CD4-positive, alpha-beta memory T cell (primary cell): Measurements from ENCODE around the gene C10orf71. TPM values are rescaled to one million over a fixed set of nuclear protein-coding genes. Genes with fewer than 3 reads are reported as not detected.
A peak's percentile ranks its signal among the peaks of the same experiment; 100 is the strongest.

Source experiments
- CTCF ChIA-PET: fragments of 350-600 bp; sonication (Branson Sonifier 250); formaldehyde crosslinking; loops from one replicate; lab custom pipeline; 2021; ENCODE audit warnings: inconsistent platforms; ENCODE audit not compliant: partially characterized antibody; lab: Charles Lee
- POLR2A ChIA-PET: fragments of 350-600 bp; sonication (Branson Sonifier 250); formaldehyde crosslinking; loops from one replicate; lab custom pipeline; 2021; ENCODE audit not compliant: partially characterized antibody; lab: Charles Lee
- DNase-seq, 5 donors: peaks; one replicate each; pipeline versions ENCODE4 v3.0.0 to v3.0.0-alpha.2; 2020 to 2022; ENCODE audit warnings: mixed read lengths in 1 of 5
- H3K27ac ChIP-seq: one replicate; pipeline ENCODE4 v1.7.0; 2013; ENCODE audit warnings: low read depth, low read length
- H3K27me3 ChIP-seq: 2 replicates; pipeline ENCODE4 v1.7.0; 2013; ENCODE audit warnings: mild to moderate bottlenecking, low read length, moderate library complexity; ENCODE audit not compliant: insufficient read depth
- H3K36me3 ChIP-seq: 2 replicates; pipeline ENCODE4 v1.7.0; 2013; ENCODE audit warnings: mild to moderate bottlenecking, low read length, moderate library complexity; ENCODE audit not compliant: insufficient read depth
- H3K4me1 ChIP-seq: 2 replicates; pipeline ENCODE4 v1.7.0; 2013; ENCODE audit warnings: mild to moderate bottlenecking, low read length, moderate library complexity; ENCODE audit not compliant: insufficient read depth
- H3K4me3 ChIP-seq, 2 donors: one replicate each; pipeline ENCODE4 v1.7.0; 2013; ENCODE audit warnings: low read length in 2 of 2, mild to moderate bottlenecking in 1 of 2
- H3K9me3 ChIP-seq, 2 donors: one replicate each; pipeline ENCODE4 v1.7.0; 2013; ENCODE audit warnings: low read length in 2 of 2, control low read depth in 1 of 2; ENCODE audit not compliant: control insufficient read depth in 1 of 2
- H3K27ac Mint-ChIP-seq, 7 donors: one replicate each; pipeline ENCODE4 v1.8.0; 2020 to 2021; ENCODE audit warnings: mixed read lengths in 7 of 7, mild to moderate bottlenecking in 6 of 7, inconsistent platforms in 3 of 7, moderate library complexity in 3 of 7
- H3K27me3 Mint-ChIP-seq, 2 donors: one replicate each; pipeline ENCODE4 v1.8.0; 2020 to 2021; ENCODE audit warnings: mixed read lengths in 2 of 2
- H3K36me3 Mint-ChIP-seq, 2 donors: one replicate each; pipeline ENCODE4 v1.8.0; 2020 to 2021; ENCODE audit warnings: mixed read lengths in 2 of 2, inconsistent platforms in 1 of 2, mild to moderate bottlenecking in 1 of 2
- H3K4me1 Mint-ChIP-seq, 4 donors: one replicate each; pipeline ENCODE4 v1.8.0; 2020 to 2021; ENCODE audit warnings: mixed read lengths in 4 of 4, mild to moderate bottlenecking in 1 of 4
- H3K4me3 Mint-ChIP-seq, 8 donors: one replicate each; pipeline ENCODE4 v1.8.0; 2020 to 2021; ENCODE audit warnings: mixed read lengths in 8 of 8, mild to moderate bottlenecking in 7 of 8, moderate library complexity in 6 of 8, inconsistent platforms in 3 of 8
- H3K9me3 Mint-ChIP-seq, 8 donors: one replicate each; pipeline ENCODE4 v1.8.0; 2020 to 2021; ENCODE audit warnings: mixed read lengths in 8 of 8, mild to moderate bottlenecking in 5 of 8, inconsistent platforms in 3 of 8, moderate library complexity in 1 of 8
- intact Hi-C: fragments of 100-400 bp; cut with micrococcal nuclease; formaldehyde crosslinking; loops from one replicate; pipeline ENCODE4 v1.15.1; 2023
- polyA plus RNA-seq, 2 donors: library from polyadenylated mRNA; unstranded; fragments of 300-500 nt; fragmentation: Illumina TruSeq; gene quantifications; one replicate each; pipeline ENCODE4 v1.2.3, GENCODE V29; 2021
- total RNA-seq, 2 experiments: library from RNA; stranded (reverse); gene quantifications; one replicate each; pipeline ENCODE4 v1.2.3, GENCODE V29; 2021

C10orf71 gene
- total and polyA plus RNA-seq, 4 experiments from 2014 or later, result not detected

- Mint-ChIP-seq H3K36me3 (no peaks in the 10 kb centered on the region), H3K27ac (no peak overlapping the region), H3K4me3 (no peak overlapping the region), H3K27me3 (peaks cover 5% of the 10 kb centered on the region in 2 donors), H3K9me3 (no peaks in the 10 kb centered on the region), H3K4me1 (no peaks in the 10 kb centered on the region)
- Histone ChIP-seq H3K4me3 (no peak overlapping the region), H3K9me3 (no peaks in the 10 kb centered on the region), H3K4me1 (no peaks in the 10 kb centered on the region), H3K27ac (no peak overlapping the region), H3K36me3 (no peaks in the 10 kb centered on the region), H3K27me3 (no peaks in the 10 kb centered on the region)
- ChIA-PET CTCF (no interaction called here), POLR2A (no interaction called here)
- DNase-seq, result no peak
- intact Hi-C loops, result no loop called here
These were observed 66.9 kb downstream of the C10orf71 start for GRCh38 chr10:49365675-49366415.

GRCh38 chr10:49366460-49366859 is 67.5 kb downstream of the C10orf71 start:
- Histone ChIP-seq H3K4me3 (no peak overlapping the region), H3K27ac (no peak overlapping the region), H3K9me3 (no peaks in the 10 kb centered on the region), H3K4me1 (no peaks in the 10 kb centered on the region), H3K36me3 (no peaks in the 10 kb centered on the region), H3K27me3 (no peaks in the 10 kb centered on the region)
- DNase-seq, result no peak
- CTCF ChIA-PET, result no interaction called here
- intact Hi-C loops, result no loop called here
- H3K9me3 Mint-ChIP-seq, result no peaks in the 10 kb centered on the region
- H3K27me3 Mint-ChIP-seq, result peaks cover 5% of the 10 kb centered on the region in 2 donors
- H3K27ac Mint-ChIP-seq, result no peak overlapping the region
- H3K4me3 Mint-ChIP-seq, result no peak overlapping the region
- POLR2A ChIA-PET, result no interaction called here
- no peaks in the 10 kb centered on the region for H3K4me1 Mint-ChIP-seq
- no peaks in the 10 kb centered on the region for H3K36me3 Mint-ChIP-seq

- CTCF ChIA-PET, result no interaction called here
- POLR2A ChIA-PET, result no interaction called here
- H3K36me3 ChIP-seq, result no peaks in the 10 kb centered on the region
- H3K27me3 Mint-ChIP-seq, result peaks cover 3 to 6% of the 10 kb centered on the region in 2 donors
- no peaks in the 10 kb centered on the region for H3K4me1 ChIP-seq
- no peak for DNase-seq
- no peak overlapping the region for H3K27ac Mint-ChIP-seq
- H3K27me3 ChIP-seq, result no peaks in the 10 kb centered on the region
- H3K9me3 Mint-ChIP-seq, result no peaks in the 10 kb centered on the region
- H3K4me3 Mint-ChIP-seq, result no peak overlapping the region
- H3K4me1 Mint-ChIP-seq, result no peaks in the 10 kb centered on the region
- no peaks in the 10 kb centered on the region for H3K9me3 ChIP-seq
- no peaks in the 10 kb centered on the region for H3K36me3 Mint-ChIP-seq
- no peak overlapping the region for H3K27ac ChIP-seq
- intact Hi-C loops, result no loop called here
- H3K4me3 ChIP-seq, result no peak overlapping the region
These were observed 68.6 kb downstream of the C10orf71 start for GRCh38 chr10:49367600-49367999.

GRCh38 chr10:49368256-49368655 is 69.3 kb downstream of the C10orf71 start:
- Histone ChIP-seq H3K27ac (no peak overlapping the region), H3K4me1 (no peaks in the 10 kb centered on the region), H3K36me3 (no peaks in the 10 kb centered on the region), H3K27me3 (no peaks in the 10 kb centered on the region), H3K4me3 (no peak overlapping the region), H3K9me3 (no peaks in the 10 kb centered on the region)
- Mint-ChIP-seq H3K9me3 (no peaks in the 10 kb centered on the region), H3K27ac (peak overlapping the region in 1 of 7 donors; percentile 10), H3K4me3 (no peak overlapping the region), H3K27me3 (peaks cover 1 to 3% of the 10 kb centered on the region in 2 donors), H3K36me3 (no peaks in the 10 kb centered on the region), H3K4me1 (no peaks in the 10 kb centered on the region)
- DNase-seq, result no peak
- POLR2A ChIA-PET, result no interaction called here
- intact Hi-C loops, result no loop called here
- CTCF ChIA-PET, result no interaction called here

- no peak overlapping the region for H3K4me3 Mint-ChIP-seq
- no peaks in the 10 kb centered on the region for H3K36me3 Mint-ChIP-seq
- H3K27ac Mint-ChIP-seq, result no peak overlapping the region
- no peak overlapping the region for H3K4me3 ChIP-seq
- H3K27me3 ChIP-seq, result no peaks in the 10 kb centered on the region
- CTCF ChIA-PET, result interaction anchor here (1.9 kb wide), 1 partner anchor 38 kb away, joined by 5 read pairs; no protein-coding TSS in a partner anchor
- peaks cover 0 to 3% of the 10 kb centered on the region in 2 donors for H3K27me3 Mint-ChIP-seq
- H3K36me3 ChIP-seq, result no peaks in the 10 kb centered on the region
- H3K9me3 ChIP-seq, result no peaks in the 10 kb centered on the region
- no peaks in the 10 kb centered on the region for H3K4me1 ChIP-seq
- H3K4me1 Mint-ChIP-seq, result no peaks in the 10 kb centered on the region
- H3K27ac ChIP-seq, result no peak overlapping the region
- intact Hi-C loops, result no loop called here
- H3K9me3 Mint-ChIP-seq, result no peaks in the 10 kb centered on the region
- POLR2A ChIA-PET, result interaction anchor here (0.6 kb wide), 1 partner anchor 106 kb away, joined by 3 read pairs; no protein-coding TSS in a partner anchor
- no peak for DNase-seq
These were observed 70.5 kb downstream of the C10orf71 start for GRCh38 chr10:49369216-49370162.

GRCh38 chr10:49370326-49371100 is 71.5 kb downstream of the C10orf71 start:
- H3K4me3 Mint-ChIP-seq, result no peak overlapping the region
- peaks cover 2 to 3% of the 10 kb centered on the region in 2 donors for H3K27me3 Mint-ChIP-seq
- H3K27ac Mint-ChIP-seq, result no peak overlapping the region
- H3K27me3 ChIP-seq, result no peaks in the 10 kb centered on the region
- no peak for DNase-seq
- intact Hi-C loops, result no loop called here
- no peaks in the 10 kb centered on the region for H3K4me1 ChIP-seq
- POLR2A ChIA-PET, result interaction anchor here (0.6 kb wide), 1 partner anchor 105 kb away, joined by 3 read pairs; no protein-coding TSS in a partner anchor
- CTCF ChIA-PET, result interaction anchor here (0.6 to 1.9 kb wide), 2 partner anchors 37 to 140 kb away, joined by 3 to 5 read pairs; no protein-coding TSS in a partner anchor
- no peak overlapping the region for H3K4me3 ChIP-seq
- H3K27ac ChIP-seq, result no peak overlapping the region
- no peaks in the 10 kb centered on the region for H3K36me3 Mint-ChIP-seq
- no peaks in the 10 kb centered on the region for H3K36me3 ChIP-seq
- no peaks in the 10 kb centered on the region for H3K9me3 Mint-ChIP-seq
- no peaks in the 10 kb centered on the region for H3K4me1 Mint-ChIP-seq
- H3K9me3 ChIP-seq, result no peaks in the 10 kb centered on the region
